Natural killer cell treated with Interleukin-12 subunit alpha and Interleukin-12 subunit beta and Interleukin-15 and Interleukin-18, amount 100 ng/mL, for 72 hours (primary cell): ENCODE data around the gene ZNF500. TPM values are rescaled to one million over a fixed set of nuclear protein-coding genes. Genes with fewer than 3 reads are reported as not detected.

Experiments used
- ATAC-seq, 2 donors: fragments of 150-1000 bp; cut with Tn5 transposase in 1 of 2; sonication (Bioruptor Pico), chemical (Tn5 transposase) in 1 of 2; 2 replicates each; pipeline ENCODE4 v1.10.0; 2021
- DNase-seq: peaks from one replicate; pipeline ENCODE4 v3.0.0; 2022; ENCODE audit warnings: low spot score
- H3K27ac Mint-ChIP-seq, 2 donors: 1 replicate in 1 of 2; 2 replicates in 1 of 2; pipeline ENCODE4 v1.8.0; 2022; ENCODE audit warnings: mixed read lengths in 2 of 2, mild to moderate bottlenecking in 1 of 2, moderate library complexity in 1 of 2
- H3K27me3 Mint-ChIP-seq, 2 donors: 1 replicate in 1 of 2; 2 replicates in 1 of 2; pipeline ENCODE4 v1.8.0; 2022; ENCODE audit warnings: mixed read lengths in 2 of 2
- H3K36me3 Mint-ChIP-seq: one replicate; pipeline ENCODE4 v1.8.0; 2022; ENCODE audit warnings: mixed read lengths
- H3K4me1 Mint-ChIP-seq, 2 donors: 1 replicate in 1 of 2; 2 replicates in 1 of 2; pipeline ENCODE4 v1.8.0; 2022; ENCODE audit warnings: low read depth in 2 of 2, mixed read lengths in 2 of 2, mild to moderate bottlenecking in 1 of 2
- H3K4me3 Mint-ChIP-seq: one replicate; pipeline ENCODE4 v1.8.0; 2022; ENCODE audit warnings: mixed read lengths
- H3K9me3 Mint-ChIP-seq: 2 replicates; pipeline ENCODE4 v1.8.0; 2022; ENCODE audit warnings: mixed read lengths
- total RNA-seq, 2 donors: library from RNA; stranded (reverse); gene quantifications; one replicate each; pipeline ENCODE4 v1.2.3, GENCODE V29; 2022

Gene ZNF500
- total RNA-seq, 2 donors from 2014 or later = 12.2 to 20.9 TPM

GRCh38 chr16:4771646-4772045, 4.7 kb upstream of the ZNF500 start:
- peaks cover 0 to 2% of the 10 kb centered on the region in 2 donors for H3K27me3 Mint-ChIP-seq
- no peak overlapping the region for H3K27ac Mint-ChIP-seq
- no peaks in the 10 kb centered on the region for H3K36me3 Mint-ChIP-seq
- ATAC-seq = no peak
- no peak for DNase-seq
- no peaks in the 10 kb centered on the region for H3K9me3 Mint-ChIP-seq
- no peak overlapping the region for H3K4me3 Mint-ChIP-seq
- peaks cover 17 to 20% of the 10 kb centered on the region in 2 donors for H3K4me1 Mint-ChIP-seq

DNA sequence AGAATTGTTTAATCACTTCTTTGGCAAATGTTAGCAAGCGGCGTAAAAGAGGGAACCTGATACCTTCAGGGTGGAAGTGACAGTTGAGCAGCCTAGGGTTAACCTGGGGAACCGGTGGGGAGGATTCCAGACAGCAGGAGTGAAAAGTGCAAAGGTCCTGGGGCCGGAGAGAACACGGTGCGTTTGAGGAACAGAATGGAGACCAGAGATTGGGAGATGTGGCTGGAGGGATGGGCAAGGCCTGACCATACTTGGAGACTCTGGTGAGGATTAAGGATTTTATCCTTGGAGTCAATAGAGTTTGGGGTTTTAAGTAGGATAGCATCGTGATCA, 2.3 kb upstream of the ZNF500 start:
- H3K4me3 Mint-ChIP-seq = peak overlapping the region; percentile 19
- ATAC-seq (no peak), DNase-seq (no peak)
- H3K4me1 Mint-ChIP-seq = peaks cover 21 to 26% of the 10 kb centered on the region in 2 donors
- H3K36me3 Mint-ChIP-seq = no peaks in the 10 kb centered on the region
- no peaks in the 10 kb centered on the region for H3K9me3 Mint-ChIP-seq
- peak overlapping the region; percentile 77 to 92 for H3K27ac Mint-ChIP-seq
- H3K27me3 Mint-ChIP-seq = no peaks in the 10 kb centered on the region

DNA sequence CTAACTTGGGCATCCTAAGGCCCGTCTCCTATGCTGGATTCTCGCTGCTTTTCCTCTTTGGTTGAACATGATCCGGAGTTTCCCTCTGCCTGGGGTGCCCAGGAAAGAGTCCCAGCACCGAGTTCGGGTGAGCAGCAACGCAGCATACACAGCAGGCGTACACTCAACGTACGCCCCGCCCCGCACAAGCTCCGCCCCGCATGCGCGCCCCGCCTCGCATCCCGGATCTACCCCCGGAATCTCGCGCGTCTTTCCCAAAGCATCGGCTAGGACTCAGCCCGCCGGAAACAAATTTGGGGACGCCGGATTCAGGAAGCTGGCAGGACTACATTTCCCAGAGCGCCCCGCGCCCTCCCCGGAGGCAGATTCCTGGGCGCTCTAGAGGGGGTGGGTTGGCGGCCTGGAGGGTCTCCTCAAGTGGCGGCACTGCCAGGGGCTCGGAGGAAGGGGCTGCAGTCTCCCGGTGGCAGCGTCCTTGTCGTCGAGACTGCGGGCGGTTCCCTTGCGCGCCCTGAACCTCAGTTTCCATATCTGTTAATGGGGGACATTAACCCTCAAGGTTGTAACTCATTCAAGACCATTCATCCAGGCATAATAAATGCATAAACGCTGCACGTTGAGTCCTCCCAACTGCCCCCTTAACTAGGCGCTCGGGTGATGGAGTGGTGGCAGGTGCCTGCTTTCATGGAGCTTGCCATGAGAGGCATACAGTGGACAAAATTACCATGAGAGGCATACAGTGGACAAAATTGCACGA, 1.8 kb upstream of the ZNF500 start:
- H3K4me3 Mint-ChIP-seq = peak overlapping the region; percentile 97
- peak overlapping the region; percentile 77 to 92 for H3K27ac Mint-ChIP-seq
- no peaks in the 10 kb centered on the region for H3K36me3 Mint-ChIP-seq
- H3K27me3 Mint-ChIP-seq = no peaks in the 10 kb centered on the region
- no peaks in the 10 kb centered on the region for H3K9me3 Mint-ChIP-seq
- H3K4me1 Mint-ChIP-seq = peaks cover 21 to 26% of the 10 kb centered on the region in 2 donors
- DNase-seq (peak; percentile 89), ATAC-seq (peak; percentile 80 to 87)

- no peaks in the 10 kb centered on the region for H3K9me3 Mint-ChIP-seq
- H3K4me1 Mint-ChIP-seq = peaks cover 21 to 26% of the 10 kb centered on the region in 2 donors
- DNase-seq (no peak), ATAC-seq (no peak)
- H3K27me3 Mint-ChIP-seq = no peaks in the 10 kb centered on the region
- H3K36me3 Mint-ChIP-seq = no peaks in the 10 kb centered on the region
- H3K27ac Mint-ChIP-seq = peak overlapping the region; percentile 77 to 92
- peak overlapping the region; percentile 97 for H3K4me3 Mint-ChIP-seq
Observed at GRCh38 chr16:4767872-4768548, 1.0 kb upstream of the ZNF500 start.

DNA sequence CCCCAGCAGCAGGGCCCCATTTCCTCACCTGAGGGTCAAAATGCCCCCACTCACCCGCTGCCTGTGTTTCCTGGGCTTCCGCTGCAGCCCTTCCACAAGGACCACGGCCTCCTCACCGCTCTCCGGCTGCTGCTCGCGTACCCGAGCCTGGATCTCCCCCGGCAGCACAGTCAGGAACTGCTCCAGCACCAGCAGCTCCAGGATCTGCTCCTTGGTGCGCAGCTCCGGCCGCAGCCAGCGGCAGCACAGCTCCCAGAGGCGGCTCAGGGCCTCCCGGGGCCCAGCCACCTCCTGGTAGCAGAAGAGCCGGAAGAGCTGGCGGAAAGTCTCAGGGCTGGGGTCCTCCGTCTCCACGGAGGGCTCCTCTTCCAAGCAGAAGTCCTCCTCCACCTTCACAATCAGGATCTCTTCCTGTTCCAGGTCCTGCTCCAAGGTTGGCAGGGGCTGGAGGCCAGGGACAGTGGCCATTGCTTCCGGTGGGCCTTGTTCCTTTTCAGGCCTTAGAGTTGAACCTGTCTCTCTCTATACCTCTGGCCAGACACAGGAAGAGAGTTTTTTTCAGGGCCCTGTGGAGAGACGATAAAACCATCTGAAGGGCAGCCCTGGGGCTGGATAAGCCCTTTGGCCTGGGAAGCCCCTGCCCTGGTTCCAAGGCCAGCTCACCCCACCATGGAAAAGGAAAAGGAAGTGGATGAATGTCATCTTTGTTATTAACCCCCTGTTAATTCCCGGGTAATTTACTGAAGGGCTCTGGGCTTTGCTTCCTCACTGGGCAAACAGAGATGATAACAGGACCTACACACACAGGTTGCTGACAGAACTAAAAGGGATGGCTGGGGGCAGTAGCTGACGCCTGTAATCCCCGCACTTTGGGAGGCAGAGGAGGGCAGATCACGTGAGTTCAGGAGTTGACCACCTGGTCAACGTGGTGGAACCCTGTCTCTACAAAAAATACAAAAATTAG, 1.2 kb downstream of the ZNF500 start:
- ATAC-seq (no peak), DNase-seq (no peak)
- peak overlapping the region; percentile 77 for H3K4me3 Mint-ChIP-seq
- H3K4me1 Mint-ChIP-seq = peaks cover 23 to 26% of the 10 kb centered on the region in 2 donors
- H3K36me3 Mint-ChIP-seq = no peaks in the 10 kb centered on the region
- H3K27me3 Mint-ChIP-seq = no peaks in the 10 kb centered on the region
- H3K9me3 Mint-ChIP-seq = no peaks in the 10 kb centered on the region
- peak overlapping the region; percentile 38 to 82 for H3K27ac Mint-ChIP-seq

GRCh38 chr16:4763791-4764190, 3.2 kb downstream of the ZNF500 start:
- Mint-ChIP-seq H3K4me3 (no peak overlapping the region), H3K27ac (no peak overlapping the region), H3K4me1 (peaks cover 16 to 17% of the 10 kb centered on the region in 2 donors), H3K36me3 (peaks cover 6% of the 10 kb centered on the region), H3K27me3 (no peaks in the 10 kb centered on the region), H3K9me3 (no peaks in the 10 kb centered on the region)
- DNase-seq = no peak
- ATAC-seq = no peak

GRCh38 chr16:4762205-4762604, 4.8 kb downstream of the ZNF500 start:
- no peaks in the 10 kb centered on the region for H3K9me3 Mint-ChIP-seq
- H3K4me3 Mint-ChIP-seq = no peak overlapping the region
- no peak overlapping the region for H3K27ac Mint-ChIP-seq
- no peak for ATAC-seq
- DNase-seq = no peak
- H3K36me3 Mint-ChIP-seq = peaks cover 6% of the 10 kb centered on the region
- H3K4me1 Mint-ChIP-seq = peaks cover 6 to 7% of the 10 kb centered on the region in 2 donors
- H3K27me3 Mint-ChIP-seq = no peaks in the 10 kb centered on the region

DNA sequence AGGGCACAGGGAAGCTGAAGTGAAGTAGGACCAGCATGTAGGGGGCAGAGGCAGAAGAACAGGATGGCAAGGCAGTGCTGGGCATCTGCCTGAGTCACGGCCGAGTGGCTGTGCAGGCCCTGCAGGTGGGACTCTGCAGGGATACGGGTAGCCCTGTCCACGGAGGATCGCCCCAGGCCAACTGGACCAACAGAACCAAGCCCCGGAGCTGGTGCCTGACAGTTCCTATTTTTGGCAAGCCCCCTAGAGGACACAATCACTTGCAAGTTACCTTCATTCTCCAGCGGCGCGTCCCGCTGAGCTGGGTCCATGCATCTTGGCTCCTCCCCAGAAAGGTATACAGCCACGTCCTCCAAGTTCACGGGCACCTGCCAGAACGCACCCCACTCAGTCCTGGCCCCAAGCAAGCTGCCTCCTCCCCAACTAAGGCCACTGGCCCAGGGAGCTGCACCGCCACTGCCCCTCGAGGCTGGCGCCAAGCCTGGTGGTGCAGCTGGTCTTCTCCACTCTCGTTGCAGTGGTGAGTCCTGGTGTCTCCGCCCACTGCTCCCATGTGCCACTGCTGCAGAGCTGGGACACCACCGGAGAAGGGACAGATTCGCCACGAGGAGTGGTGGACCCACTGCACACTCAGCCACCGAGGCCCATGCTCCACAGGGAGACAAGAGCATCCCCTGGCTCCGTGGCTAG, 6.6 kb downstream of the ZNF500 start:
- no peaks in the 10 kb centered on the region for H3K27me3 Mint-ChIP-seq
- no peak overlapping the region for H3K4me3 Mint-ChIP-seq
- H3K4me1 Mint-ChIP-seq = peaks cover 0 to 2% of the 10 kb centered on the region in 2 donors
- no peak for ATAC-seq
- no peaks in the 10 kb centered on the region for H3K9me3 Mint-ChIP-seq
- DNase-seq = no peak
- H3K27ac Mint-ChIP-seq = no peak overlapping the region
- H3K36me3 Mint-ChIP-seq = peaks cover 12% of the 10 kb centered on the region

DNA sequence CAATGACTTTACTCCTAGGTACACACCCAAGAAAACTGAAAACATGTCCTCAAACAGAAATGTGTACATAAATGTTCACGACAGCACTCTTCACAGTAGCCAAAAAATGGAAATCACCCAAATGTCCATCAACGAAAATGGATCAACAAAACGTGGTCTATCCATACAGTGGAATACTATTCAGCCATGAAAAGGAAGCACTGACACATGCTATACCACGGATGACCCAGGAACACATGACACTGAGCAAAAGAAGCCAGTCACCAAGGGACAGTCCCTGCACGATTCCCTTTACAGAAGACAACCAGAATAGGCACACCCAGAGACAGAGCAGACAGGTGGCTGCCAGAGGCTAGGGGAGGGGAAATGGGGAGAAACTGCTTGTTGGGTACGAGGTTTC, 11.3 kb downstream of the ZNF500 start:
- Mint-ChIP-seq H3K4me1 (no peaks in the 10 kb centered on the region), H3K36me3 (peaks cover 12% of the 10 kb centered on the region), H3K27ac (no peak overlapping the region), H3K4me3 (no peak overlapping the region), H3K27me3 (no peaks in the 10 kb centered on the region), H3K9me3 (no peaks in the 10 kb centered on the region)
- ATAC-seq (no peak), DNase-seq (no peak)

GRCh38 chr16:4754865-4755264, 12.1 kb downstream of the ZNF500 start:
- peaks cover 9% of the 10 kb centered on the region for H3K36me3 Mint-ChIP-seq
- DNase-seq (no peak), ATAC-seq (no peak)
- H3K27ac Mint-ChIP-seq = no peak overlapping the region
- no peak overlapping the region for H3K4me3 Mint-ChIP-seq
- H3K27me3 Mint-ChIP-seq = no peaks in the 10 kb centered on the region
- no peaks in the 10 kb centered on the region for H3K9me3 Mint-ChIP-seq
- no peaks in the 10 kb centered on the region for H3K4me1 Mint-ChIP-seq

- Mint-ChIP-seq H3K27ac (no peak overlapping the region), H3K36me3 (peaks cover 6% of the 10 kb centered on the region), H3K4me1 (peaks cover 0 to under 1% of the 10 kb centered on the region in 2 donors), H3K27me3 (no peaks in the 10 kb centered on the region), H3K9me3 (no peaks in the 10 kb centered on the region), H3K4me3 (no peak overlapping the region)
- DNase-seq = no peak
- no peak for ATAC-seq
Observed at GRCh38 chr16:4753227-4753626, 13.7 kb downstream of the ZNF500 start.

GRCh38 chr16:4752351-4753100, 14.4 kb downstream of the ZNF500 start:
- peaks cover 6% of the 10 kb centered on the region for H3K36me3 Mint-ChIP-seq
- DNase-seq (no peak), ATAC-seq (no peak)
- peaks cover 6 to 7% of the 10 kb centered on the region in 2 donors for H3K4me1 Mint-ChIP-seq
- H3K4me3 Mint-ChIP-seq = no peak overlapping the region
- no peaks in the 10 kb centered on the region for H3K9me3 Mint-ChIP-seq
- no peak overlapping the region for H3K27ac Mint-ChIP-seq
- no peaks in the 10 kb centered on the region for H3K27me3 Mint-ChIP-seq

- ATAC-seq = no peak
- H3K27ac Mint-ChIP-seq = no peak overlapping the region
- H3K4me3 Mint-ChIP-seq = no peak overlapping the region
- H3K4me1 Mint-ChIP-seq = peaks cover 6 to 7% of the 10 kb centered on the region in 2 donors
- H3K9me3 Mint-ChIP-seq = no peaks in the 10 kb centered on the region
- no peaks in the 10 kb centered on the region for H3K27me3 Mint-ChIP-seq
- DNase-seq = no peak
- H3K36me3 Mint-ChIP-seq = peaks cover 5% of the 10 kb centered on the region
Observed at GRCh38 chr16:4750896-4751295, 16.1 kb downstream of the ZNF500 start.
